Regular cardiac myocyte (primary cell): ENCODE data around the gene FRMD8. TPM values are rescaled to one million over a fixed set of nuclear protein-coding genes. Genes with fewer than 3 reads are reported as not detected.

Source experiments
- total RNA-seq: library from RNA; depleted of rRNA; stranded (reverse); fragments of >200 nt; gene quantifications from 2 replicates; pipeline ENCODE4 v1.2.3, GENCODE V29; 2014

The FRMD8 gene, protein sequence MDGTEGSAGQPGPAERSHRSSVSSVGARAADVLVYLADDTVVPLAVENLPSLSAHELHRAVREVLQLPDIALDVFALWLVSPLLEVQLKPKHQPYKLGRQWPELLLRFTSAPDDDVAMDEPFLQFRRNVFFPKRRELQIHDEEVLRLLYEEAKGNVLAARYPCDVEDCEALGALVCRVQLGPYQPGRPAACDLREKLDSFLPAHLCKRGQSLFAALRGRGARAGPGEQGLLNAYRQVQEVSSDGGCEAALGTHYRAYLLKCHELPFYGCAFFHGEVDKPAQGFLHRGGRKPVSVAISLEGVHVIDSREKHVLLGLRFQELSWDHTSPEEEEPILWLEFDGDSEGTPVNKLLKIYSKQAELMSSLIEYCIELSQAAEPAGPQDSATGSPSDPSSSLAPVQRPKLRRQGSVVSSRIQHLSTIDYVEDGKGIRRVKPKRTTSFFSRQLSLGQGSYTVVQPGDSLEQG
- 58.9 and 64.0 TPM in 2 replicates for total RNA-seq

DNA sequence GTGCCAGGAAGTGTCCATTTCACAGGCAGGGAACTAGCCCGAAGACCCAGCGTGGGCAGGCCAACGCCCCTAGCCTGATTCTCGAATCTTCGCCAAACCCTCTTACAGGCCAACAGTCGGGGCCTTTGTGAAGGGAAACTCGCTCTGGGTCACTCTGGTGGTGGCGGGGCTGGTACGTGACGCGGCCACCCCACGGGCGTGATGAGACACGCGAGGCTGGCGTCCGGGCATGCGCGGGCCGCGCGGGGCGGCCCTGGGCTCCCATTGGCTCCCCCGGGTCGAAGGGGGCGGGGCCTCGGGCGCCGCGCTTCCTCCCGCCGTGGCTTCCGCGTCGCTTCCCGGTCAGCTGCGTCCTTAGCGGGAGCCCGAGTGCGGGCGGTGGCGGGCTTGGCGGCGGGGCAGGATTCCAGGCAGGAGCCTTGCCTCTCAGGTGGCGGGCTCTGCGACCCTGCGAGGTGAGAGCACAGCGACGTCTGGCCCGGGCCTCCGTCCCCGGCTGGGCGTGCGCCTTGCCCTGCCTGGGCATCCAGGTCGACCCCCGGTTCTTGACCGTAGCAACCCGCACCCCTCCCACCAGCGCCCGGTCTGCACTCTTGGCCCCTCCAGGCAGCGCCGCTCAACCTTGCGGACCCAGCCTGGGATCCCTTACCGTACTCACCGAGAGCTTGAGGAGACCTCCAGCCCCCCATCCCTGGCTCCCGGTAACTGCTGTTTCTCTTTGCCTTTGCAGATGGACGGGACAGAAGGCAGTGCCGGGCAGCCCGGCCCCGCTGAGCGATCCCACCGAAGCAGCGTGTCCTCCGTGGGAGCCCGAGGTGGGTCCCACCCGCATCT, at the start of gene FRMD8:
Gene FRMD8, plus strand, starts transcription at position 331 of the 834 bp plus-strand sequence. Its CDS starts 400 bp downstream, at position 731.

DNA sequence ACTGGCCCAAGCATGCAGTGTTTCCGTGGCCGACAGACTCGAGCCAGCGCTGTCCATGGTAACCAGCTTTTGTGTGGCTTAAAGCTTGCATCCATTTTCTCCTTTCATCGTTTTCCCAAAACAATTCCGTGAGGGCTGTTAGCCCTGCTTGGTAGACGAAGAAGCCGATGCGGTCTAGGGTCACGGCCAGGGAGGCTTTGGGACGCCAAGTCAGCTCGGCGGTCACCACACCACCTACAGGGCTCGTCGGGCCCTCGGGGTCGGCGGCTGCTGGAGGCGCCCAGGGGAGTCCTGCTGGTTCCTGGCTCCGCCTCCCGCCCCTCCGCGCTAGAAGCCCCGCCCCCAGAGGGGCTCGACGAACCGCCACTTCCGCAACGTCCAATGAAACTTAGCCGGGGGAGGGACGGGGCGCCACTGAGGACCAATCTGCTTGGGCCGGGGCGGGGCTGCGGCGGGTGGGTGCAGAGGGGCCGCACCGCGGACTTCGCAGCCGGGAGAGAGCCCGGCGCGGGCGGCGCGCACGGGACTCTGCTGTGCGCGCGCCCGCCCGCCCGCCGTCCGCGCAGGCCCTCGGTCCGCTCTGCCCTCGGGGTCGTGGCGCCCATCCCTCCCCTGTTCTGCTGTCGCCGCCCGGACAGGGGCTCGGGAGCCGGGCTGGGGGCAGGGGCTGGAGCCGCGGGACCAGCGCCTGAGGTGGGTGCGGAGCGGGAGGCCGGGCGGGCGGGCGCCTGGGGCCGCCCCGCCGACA, 32.0 kb upstream of the FRMD8 start, which contains the start of gene TIGD3:
Gene TIGD3, plus strand, starts transcription at position 487 of the 748 bp plus-strand sequence. CDS start 1,058 bp downstream, outside the sequence.

DNA sequence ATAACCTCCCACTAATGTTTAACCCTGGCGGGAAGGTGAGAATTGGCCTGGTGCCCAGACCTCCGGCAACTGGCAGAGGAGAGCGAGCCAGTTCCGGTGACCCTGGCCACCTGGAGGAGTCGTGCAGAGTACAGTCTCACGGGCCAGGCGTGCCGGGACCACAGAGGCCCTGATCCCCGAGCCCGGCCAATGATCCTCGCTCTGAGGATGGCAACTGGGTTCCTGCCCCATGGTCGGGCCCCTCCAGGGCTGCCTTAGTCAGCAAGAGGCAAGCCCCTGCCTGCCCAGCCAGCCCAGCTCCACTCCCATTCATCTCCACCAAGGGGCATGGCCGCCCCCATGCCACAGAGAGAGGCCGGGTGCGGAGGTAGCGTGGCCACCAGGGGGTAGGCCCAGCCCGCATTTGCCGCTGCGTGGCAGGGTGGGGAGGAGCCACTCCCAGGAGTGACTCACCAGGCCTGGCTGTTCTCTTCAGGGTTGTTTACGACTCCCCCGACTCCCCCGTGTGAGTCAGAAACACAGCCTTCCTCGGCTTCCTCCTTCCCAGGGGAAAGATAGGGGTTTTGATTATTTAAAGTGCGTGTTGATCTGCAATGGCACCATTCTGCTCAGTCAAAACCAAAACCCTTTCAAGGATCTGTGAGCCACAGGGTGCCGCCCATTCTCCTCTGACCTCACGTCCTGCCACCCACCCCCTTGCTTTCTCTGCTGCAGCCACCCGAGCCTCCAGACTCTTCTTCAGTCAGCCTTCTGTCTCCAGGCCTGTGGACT, 4.2 kb upstream of the FRMD8 start, which contains the start of gene SLC25A45:
Gene SLC25A45, minus strand, starts transcription at position 614 of the 771 bp plus-strand sequence. CDS start 695 bp downstream, outside the sequence.

DNA sequence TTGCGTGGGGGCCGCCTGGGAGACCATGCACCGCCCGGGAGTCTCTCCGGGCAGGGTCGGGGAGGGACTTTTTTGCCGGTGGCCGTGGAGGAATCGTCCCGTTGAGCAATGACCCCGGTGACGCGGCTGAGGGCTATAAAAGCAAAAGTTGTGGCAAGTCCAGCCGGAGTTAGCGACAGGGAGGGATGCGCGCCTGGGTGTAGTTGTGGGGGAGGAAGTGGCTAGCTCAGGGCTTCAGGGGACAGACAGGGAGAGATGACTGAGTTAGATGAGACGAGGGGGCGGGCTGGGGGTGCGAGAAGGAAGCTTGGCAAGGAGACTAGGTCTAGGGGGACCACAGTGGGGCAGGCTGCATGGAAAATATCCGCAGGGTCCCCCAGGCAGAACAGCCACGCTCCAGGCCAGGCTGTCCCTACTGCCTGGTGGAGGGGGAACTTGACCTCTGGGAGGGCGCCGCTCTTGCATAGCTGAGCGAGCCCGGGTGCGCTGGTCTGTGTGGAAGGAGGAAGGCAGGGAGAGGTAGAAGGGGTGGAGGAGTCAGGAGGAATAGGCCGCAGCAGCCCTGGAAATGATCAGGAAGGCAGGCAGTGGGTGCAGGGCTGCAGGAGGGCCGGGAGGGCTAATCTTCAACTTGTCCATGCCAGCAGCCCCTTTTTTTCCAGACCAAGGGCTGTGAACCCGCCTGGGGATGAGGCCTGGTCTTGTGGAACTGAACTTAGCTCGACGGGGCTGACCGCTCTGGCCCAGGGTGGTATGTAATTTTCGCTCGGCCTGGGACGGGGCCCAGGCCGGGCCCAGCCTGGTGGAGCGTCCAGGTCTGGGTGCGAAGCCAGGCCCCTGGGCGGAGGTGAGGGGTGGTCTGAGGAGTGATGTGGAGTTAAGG, 36.4 kb downstream of the FRMD8 start, which contains the start of gene NEAT1:
Gene NEAT1, plus strand, starts transcription at position 166 of the 883 bp plus-strand sequence.

Other genes starting within 250 kb of the FRMD8 start
- not detected in 2 replicates for gene SPDYC, start 216.4 kb upstream of the FRMD8 start, total RNA-seq
- gene CAPN1, start 204.7 kb upstream of the FRMD8 start, total RNA-seq = 61.7 and 142 TPM in 2 replicates
- 4.5 and 16.9 TPM in 2 replicates for gene POLA2, start 124.7 kb upstream of the FRMD8 start, total RNA-seq
- gene CDC42EP2, start 71.8 kb upstream of the FRMD8 start, total RNA-seq = 10.9 and 18.3 TPM in 2 replicates
- gene DPF2, start 52.8 kb upstream of the FRMD8 start, total RNA-seq = 27.9 and 29.9 TPM in 2 replicates
- under 0.01 and 0.19 TPM in 2 replicates for gene TIGD3, start 31.9 kb upstream of the FRMD8 start, total RNA-seq
- 1.5 and 2.8 TPM in 2 replicates for gene SLC25A45, start 4.0 kb upstream of the FRMD8 start, total RNA-seq
- 51.4 and 335 TPM in 2 replicates for gene NEAT1, start 36.2 kb downstream of the FRMD8 start, total RNA-seq
- 5,626 and 17,024 TPM in 2 replicates for gene MALAT1, start 112.4 kb downstream of the FRMD8 start, total RNA-seq
- 93.3 and 138 TPM in 2 replicates for gene SCYL1, start 138.4 kb downstream of the FRMD8 start, total RNA-seq
- gene LTBP3, start 171.7 kb downstream of the FRMD8 start, total RNA-seq = 33.3 and 34.5 TPM in 2 replicates
- gene ZNRD2, start 183.8 kb downstream of the FRMD8 start, total RNA-seq = 30.4 and 73.8 TPM in 2 replicates
- 12.7 and 35.5 TPM in 2 replicates for gene FAM89B, start 185.9 kb downstream of the FRMD8 start, total RNA-seq
- gene EHBP1L1, start 189.4 kb downstream of the FRMD8 start, total RNA-seq = 68.2 and 106 TPM in 2 replicates
- under 0.01 TPM in 1 of 2 replicates, not detected in the other for gene KCNK7, start 209.2 kb downstream of the FRMD8 start, total RNA-seq
- gene MAP3K11, start 227.6 kb downstream of the FRMD8 start, total RNA-seq = 17.2 and 30.5 TPM in 2 replicates
- gene PCNX3, start 229.1 kb downstream of the FRMD8 start, total RNA-seq = 9.3 and 23.8 TPM in 2 replicates